Measurements from ENCODE around the gene CALML6.

The CALML6 gene

GRCh38 chr1:1965546-1965945, 50.5 kb downstream of the CALML6 start:
- no peak for DNase-seq (ENCODE audit: low read depth)

GRCh38 chr1:1966071-1966740, 51.1 kb downstream of the CALML6 start:
- DNase-seq (ENCODE audit: low read depth), result no peak

Data from stimulated activated CD8-positive, alpha-beta memory T cell treated with anti-CD3 and anti-CD28 coated beads, Interleukin-15, amount 100 ng/mL, for 24 hours (primary cell).